Skin epidermis (tissue), 12 donors: ENCODE data around the gene CACNA2D2.

Experiments used
- H3K27ac ChIP-seq, 21 experiments: fragments of 200-600 bp; sonication (generic) in 11 of 21; one replicate each; pipeline ENCODE4 v1.5.0; 2020; ENCODE audit warnings: mild to moderate bottlenecking in 3 of 21, inconsistent platforms in 2 of 21, moderate library complexity in 2 of 21
- H3K4me3 ChIP-seq, 7 experiments: fragments of 200-600 bp; sonication (generic) in 2 of 7; one replicate each; pipeline ENCODE4 v1.5.0; 2020; ENCODE audit warnings: inconsistent platforms in 2 of 7, mild to moderate bottlenecking in 2 of 7, moderate library complexity in 1 of 7

CACNA2D2 gene

GRCh38 chr3:50410608-50411139 is 92.8 kb downstream of the CACNA2D2 start:
- H3K27ac ChIP-seq, result no peak overlapping the region
- H3K4me3 ChIP-seq, result no peak overlapping the region

- Histone ChIP-seq H3K27ac (no peak overlapping the region), H3K4me3 (no peak overlapping the region)
These were observed 93.2 kb downstream of the CACNA2D2 start for GRCh38 chr3:50410185-50410584.

GRCh38 chr3:50408443-50408944 is 94.9 kb downstream of the CACNA2D2 start:
- no peak overlapping the region for H3K27ac ChIP-seq
- no peak overlapping the region for H3K4me3 ChIP-seq

- H3K4me3 ChIP-seq, result no peak overlapping the region
- H3K27ac ChIP-seq, result no peak overlapping the region
These were observed 96.9 kb downstream of the CACNA2D2 start for GRCh38 chr3:50406487-50406886.

GRCh38 chr3:50405249-50405648 is 98.2 kb downstream of the CACNA2D2 start:
- H3K27ac ChIP-seq, result no peak overlapping the region
- no peak overlapping the region for H3K4me3 ChIP-seq

GRCh38 chr3:50401978-50402595 is 101.3 kb downstream of the CACNA2D2 start:
- Histone ChIP-seq H3K4me3 (no peak overlapping the region), H3K27ac (no peak overlapping the region)

GRCh38 chr3:50396502-50396901 is 106.9 kb downstream of the CACNA2D2 start:
- Histone ChIP-seq H3K4me3 (no peak overlapping the region), H3K27ac (no peak overlapping the region)

GRCh38 chr3:50395070-50395860 is 108.2 kb downstream of the CACNA2D2 start:
- H3K27ac ChIP-seq, result no peak overlapping the region
- no peak overlapping the region for H3K4me3 ChIP-seq

- no peak overlapping the region for H3K27ac ChIP-seq
- no peak overlapping the region for H3K4me3 ChIP-seq
These were observed 110.4 kb downstream of the CACNA2D2 start for GRCh38 chr3:50393061-50393460.

GRCh38 chr3:50392101-50392715 is 111.2 kb downstream of the CACNA2D2 start:
- no peak overlapping the region for H3K27ac ChIP-seq
- H3K4me3 ChIP-seq, result no peak overlapping the region

- peak overlapping the region in 2 of 21 experiments; percentile 13 to 43 for H3K27ac ChIP-seq
- no peak overlapping the region for H3K4me3 ChIP-seq
These were observed 112.8 kb downstream of the CACNA2D2 start for GRCh38 chr3:50390508-50391224.

GRCh38 chr3:50389414-50389767 is 114.0 kb downstream of the CACNA2D2 start:
- Histone ChIP-seq H3K27ac (no peak overlapping the region), H3K4me3 (no peak overlapping the region)

GRCh38 chr3:50388720-50389413 is 114.6 kb downstream of the CACNA2D2 start:
- Histone ChIP-seq H3K4me3 (no peak overlapping the region), H3K27ac (peak overlapping the region in 1 of 21 experiments; percentile 49)

GRCh38 chr3:50388016-50388719 is 115.3 kb downstream of the CACNA2D2 start:
- H3K4me3 ChIP-seq, result no peak overlapping the region
- H3K27ac ChIP-seq, result peak overlapping the region in 1 of 21 experiments; percentile 49

- H3K27ac ChIP-seq, result no peak overlapping the region
These were observed 117.7 kb downstream of the CACNA2D2 start for GRCh38 chr3:50385754-50386153.

GRCh38 chr3:50383750-50384149 is 119.7 kb downstream of the CACNA2D2 start:
- H3K27ac ChIP-seq, result peak overlapping the region in 1 of 21 experiments; percentile 3
- H3K4me3 ChIP-seq, result no peak overlapping the region

More at GRCh38 chr3:50385754-50386153, 117.7 kb downstream of the CACNA2D2 start:
- no peak overlapping the region for H3K4me3 ChIP-seq

- H3K27ac ChIP-seq, result peak overlapping the region in 1 of 21 experiments; percentile 3
- no peak overlapping the region for H3K4me3 ChIP-seq
These were observed 120.7 kb downstream of the CACNA2D2 start for GRCh38 chr3:50382722-50383121.

- Histone ChIP-seq H3K27ac (no peak overlapping the region), H3K4me3 (no peak overlapping the region)
These were observed 122.1 kb downstream of the CACNA2D2 start for GRCh38 chr3:50381383-50381782.
